ENCODE measurements around the gene ACP2. TPM values are rescaled to one million over a fixed set of nuclear protein-coding genes. Genes with fewer than 3 reads are reported as not detected.

The ACP2 gene
- total RNA-seq = 29.0 and 33.5 TPM in 2 replicates

DNA sequence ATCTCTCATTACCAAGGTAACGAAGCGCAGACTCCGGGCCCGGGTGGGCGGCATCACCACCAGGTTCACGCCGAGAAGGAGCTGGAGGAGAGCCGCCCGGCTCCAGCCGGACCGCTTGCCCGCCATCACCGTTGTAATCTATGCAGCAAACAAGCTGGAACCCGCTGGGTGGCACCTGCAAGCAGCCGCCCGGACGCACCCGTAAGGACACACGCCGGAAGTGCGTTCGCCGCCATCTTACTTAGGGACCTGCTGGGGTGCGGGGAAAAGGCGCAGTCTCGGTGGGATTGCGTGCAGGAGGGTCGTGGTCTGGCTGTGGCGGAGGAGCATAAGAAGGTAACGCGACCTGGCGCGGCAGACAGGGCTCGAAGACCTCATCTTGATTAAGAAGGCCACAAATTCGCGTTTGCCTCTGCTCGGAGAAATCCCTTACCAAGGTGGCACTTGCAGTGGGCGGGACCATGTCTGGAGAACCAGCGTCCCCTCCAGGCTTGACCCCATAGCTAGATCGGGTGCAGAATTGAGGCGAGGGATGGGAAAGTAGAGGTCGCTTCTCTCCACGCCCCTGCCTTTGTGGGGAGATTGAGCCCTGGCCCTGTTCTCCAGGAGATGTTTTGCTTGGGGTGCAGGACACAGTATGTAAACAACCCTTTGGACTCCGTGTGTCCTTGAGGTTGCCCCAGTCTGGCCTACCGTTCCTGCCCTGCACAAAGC lies at the start of gene ACP2:
Gene ACP2 (minus strand): TSS at position 151 of the 714 bp plus-strand sequence. CDS start 25 bp downstream, at position 126.
- intact Hi-C loops (cut with micrococcal nuclease) = loop anchor here (1.0 to 2.0 kb wide), 5 partner anchors 20 to 312 kb away; partner anchors contain the start of genes CSTPP1 and SLC39A13

- intact Hi-C loops (cut with micrococcal nuclease) = no loop called here
Measured at GRCh38 chr11:47296045-47296444, 47.4 kb upstream of the ACP2 start.

- intact Hi-C loops (cut with micrococcal nuclease) = no loop called here
Measured at GRCh38 chr11:47295385-47295784, 46.8 kb upstream of the ACP2 start.

GRCh38 chr11:47289856-47290255 lies 41.2 kb upstream of the ACP2 start:
- intact Hi-C loops (cut with micrococcal nuclease) = no loop called here

- intact Hi-C loops (cut with micrococcal nuclease) = no loop called here
Measured at GRCh38 chr11:47288066-47288465, 39.5 kb upstream of the ACP2 start.

- intact Hi-C loops (cut with micrococcal nuclease) = no loop called here
Measured at GRCh38 chr11:47285969-47286770, 37.6 kb upstream of the ACP2 start.

DNA sequence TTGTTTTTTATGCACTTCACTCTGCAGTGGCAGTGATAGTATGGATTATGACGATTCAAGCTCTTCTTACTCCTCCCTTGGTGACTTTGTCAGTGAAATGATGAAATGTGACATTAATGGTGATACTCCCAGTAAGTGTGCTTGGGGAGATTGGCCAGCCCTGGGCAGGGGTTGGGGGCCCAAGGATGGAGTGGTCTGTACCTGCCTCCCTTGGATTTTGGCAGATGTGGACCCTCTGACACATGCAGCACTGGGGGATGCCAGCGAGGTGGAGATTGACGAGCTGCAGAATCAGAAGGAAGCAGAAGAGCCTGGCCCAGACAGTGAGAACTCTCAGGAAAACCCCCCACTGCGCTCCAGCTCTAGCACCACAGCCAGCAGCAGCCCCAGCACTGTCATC lies 35.5 kb upstream of the ACP2 start:
- intact Hi-C loops (cut with micrococcal nuclease) = no loop called here

GRCh38 chr11:47282462-47282861 lies 33.8 kb upstream of the ACP2 start:
- intact Hi-C loops (cut with micrococcal nuclease) = no loop called here

- intact Hi-C loops (cut with micrococcal nuclease) = no loop called here
Measured at GRCh38 chr11:47280860-47281259, 32.2 kb upstream of the ACP2 start.

GRCh38 chr11:47280099-47280498 lies 31.5 kb upstream of the ACP2 start:
- intact Hi-C loops (cut with micrococcal nuclease) = no loop called here

GRCh38 chr11:47278769-47279168 lies 30.2 kb upstream of the ACP2 start:
- intact Hi-C loops (cut with micrococcal nuclease) = no loop called here

DNA sequence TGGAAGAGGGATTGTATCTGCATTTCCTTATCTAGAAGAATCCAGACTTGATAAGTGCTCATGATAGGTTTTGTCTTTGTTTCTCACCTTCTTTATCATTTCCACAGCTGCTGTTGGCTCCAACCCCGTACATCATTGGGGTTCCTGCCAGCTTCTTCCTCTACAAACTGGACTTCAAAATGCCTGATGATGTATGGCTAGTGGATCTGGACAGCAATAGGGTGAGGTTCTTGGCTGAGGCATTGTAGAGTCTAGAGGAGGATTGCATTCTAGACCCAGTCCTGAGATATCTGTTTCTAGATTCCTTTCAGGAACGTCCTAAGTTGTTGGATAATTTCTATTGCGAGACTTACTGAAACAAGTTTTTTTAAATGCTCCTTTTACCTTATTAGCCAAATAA lies 29.4 kb upstream of the ACP2 start:
- intact Hi-C loops (cut with micrococcal nuclease) = no loop called here

- intact Hi-C loops (cut with micrococcal nuclease) = no loop called here
Measured at GRCh38 chr11:47276923-47277322, 28.3 kb upstream of the ACP2 start.

DNA sequence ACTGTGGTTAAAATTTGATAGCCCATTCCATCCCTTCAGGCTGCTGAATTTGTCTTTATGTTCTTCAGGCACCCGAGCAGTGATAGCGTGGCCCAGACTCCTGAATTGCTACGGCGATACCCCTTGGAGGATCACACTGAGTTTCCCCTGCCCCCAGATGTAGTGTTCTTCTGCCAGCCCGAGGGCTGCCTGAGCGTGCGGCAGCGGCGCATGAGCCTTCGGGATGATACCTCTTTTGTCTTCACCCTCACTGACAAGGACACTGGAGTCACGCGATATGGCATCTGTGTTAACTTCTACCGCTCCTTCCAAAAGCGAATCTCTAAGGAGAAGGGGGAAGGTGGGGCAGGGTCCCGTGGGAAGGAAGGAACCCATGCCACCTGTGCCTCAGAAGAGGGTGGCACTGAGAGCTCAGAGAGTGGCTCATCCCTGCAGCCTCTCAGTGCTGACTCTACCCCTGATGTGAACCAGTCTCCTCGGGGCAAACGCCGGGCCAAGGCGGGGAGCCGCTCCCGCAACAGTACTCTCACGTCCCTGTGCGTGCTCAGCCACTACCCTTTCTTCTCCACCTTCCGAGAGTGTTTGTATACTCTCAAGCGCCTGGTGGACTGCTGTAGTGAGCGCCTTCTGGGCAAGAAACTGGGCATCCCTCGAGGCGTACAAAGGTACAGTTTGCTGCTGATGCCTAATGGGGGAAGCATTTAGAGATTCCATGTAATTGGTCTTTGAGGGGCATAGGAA lies 26.1 kb upstream of the ACP2 start:
- intact Hi-C loops (cut with micrococcal nuclease) = no loop called here

- intact Hi-C loops (cut with micrococcal nuclease) = no loop called here
Measured at GRCh38 chr11:47272706-47273105, 24.1 kb upstream of the ACP2 start.

DNA sequence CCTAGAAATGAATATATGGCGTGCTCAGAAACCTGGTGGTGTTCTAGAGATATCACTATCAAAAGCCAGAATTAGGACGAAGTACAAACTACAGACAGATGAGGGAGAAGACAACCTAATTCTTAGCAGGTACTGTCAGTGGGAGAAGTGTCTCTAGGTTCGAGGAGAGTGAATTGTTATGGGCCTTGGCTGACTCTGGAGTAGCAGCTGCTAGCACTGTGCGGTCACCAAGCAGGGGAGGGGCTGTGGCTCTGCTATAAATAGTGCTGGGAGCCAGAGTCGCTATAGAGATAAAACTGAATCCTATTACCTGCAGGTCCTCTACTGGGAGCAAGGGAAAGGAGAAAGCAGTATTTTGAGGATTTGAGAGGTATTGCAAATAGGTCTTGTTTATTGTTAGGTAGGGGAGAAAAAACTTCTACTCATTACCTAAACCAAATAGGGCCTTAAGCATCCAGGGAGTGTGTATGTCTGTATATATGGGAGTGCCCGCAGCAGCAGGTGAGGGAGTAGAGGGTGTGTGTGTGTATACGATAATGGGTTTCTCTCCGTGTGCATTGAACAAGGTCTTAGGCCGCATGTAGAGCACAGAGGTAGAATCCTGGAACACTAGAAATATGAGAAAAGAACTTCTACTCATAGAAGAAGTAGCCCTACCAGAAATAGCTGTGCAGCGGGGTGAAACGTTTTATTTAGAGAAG lies 23.5 kb upstream of the ACP2 start:
- intact Hi-C loops (cut with micrococcal nuclease) = no loop called here

GRCh38 chr11:47271328-47271727 lies 22.7 kb upstream of the ACP2 start:
- intact Hi-C loops (cut with micrococcal nuclease) = no loop called here

GRCh38 chr11:47270331-47271271 lies 22.0 kb upstream of the ACP2 start:
- intact Hi-C loops (cut with micrococcal nuclease) = no loop called here

GRCh38 chr11:47269829-47270305 lies 21.3 kb upstream of the ACP2 start, which contains the start of gene MADD:
Gene MADD (plus strand): TSS chr11:47270133.
- intact Hi-C loops (cut with micrococcal nuclease) = loop anchor here (1.0 kb wide), 7 partner anchors 22 to 497 kb away; partner anchors contain the start of genes ACP2, CELF1, DDB2 and FNBP4

All from T-helper 2 cell treated with Interferon-gamma antibody and Interleukin-4, amounts not matched to agents 100 ng/mL and 5 ng/mL, for 36 hours (primary cell).